Measurements from ENCODE around the gene TMEM72. TPM values are rescaled to one million over a fixed set of nuclear protein-coding genes. Genes with fewer than 3 reads are reported as not detected.
A peak's percentile ranks its signal among the peaks of the same experiment; 100 is the strongest.

TMEM72 gene
- total and polyA plus RNA-seq, 2 of the 13 experiments (the other 11 are each of a cell fraction or from before 2014, with no cell fraction given): 0.04 TPM; not detected in 1

GRCh38 chr10:44959247-44960087 is 48.3 kb downstream of the TMEM72 start, which contains the start of gene RASSF4 (continued):
- TF ChIP-seq MAFG (CRISPR knock-in tag; IDR thresholded peaks at IDR 0.05) (no peak), SMAD9 (CRISPR knock-in tag; IDR thresholded peaks at IDR 0.05) (no peak), NR2F6 (IDR thresholded peaks at IDR 0.05) (no peak), NR2F6 (CRISPR knock-in tag; IDR thresholded peaks at IDR 0.05) (peak; percentile 61; the same call in 1 of the 2 replicates), ZNF7 (CRISPR knock-in tag; IDR thresholded peaks at IDR 0.05) (no peak), FOSL1 (CRISPR knock-in tag; IDR thresholded peaks at IDR 0.05; ENCODE audit: borderline replicate concordance) (0 out of 2 replicates have a peak, but pooled peaks have one; percentile 26), GLMP (CRISPR knock-in tag; IDR thresholded peaks at IDR 0.05; ENCODE audit: borderline replicate concordance) (no peak), KDM6A (CRISPR knock-in tag; IDR thresholded peaks at IDR 0.05; ENCODE audit: low read depth) (no peak), SOX13 (IDR thresholded peaks at IDR 0.05) (0 out of 2 replicates have a peak, but pooled peaks have one; percentile 17), SOX13 (CRISPR knock-in tag; conservative IDR thresholded peaks at IDR 0.05 in 1 of 2, IDR thresholded peaks at IDR 0.05 in 1 of 2) (no peak; a peak in 1 of 4 replicates), MTA3 (CRISPR knock-in tag; IDR thresholded peaks at IDR 0.05) (no peak), ZNF383 (CRISPR knock-in tag; IDR thresholded peaks at IDR 0.05; ENCODE audit: borderline replicate concordance) (no peak), RFXAP (CRISPR knock-in tag; IDR thresholded peaks at IDR 0.05; ENCODE audit: borderline replicate concordance) (no peak), ZNF749 (CRISPR knock-in tag; IDR thresholded peaks at IDR 0.05; ENCODE audit: borderline replicate concordance) (0 out of 2 replicates have a peak, but pooled peaks have one; percentile 28), ZNF839 (CRISPR knock-in tag; IDR thresholded peaks at IDR 0.05; ENCODE audit: borderline replicate concordance) (no peak), ZNF768 (CRISPR knock-in tag; IDR thresholded peaks at IDR 0.05) (peak; percentile 12; the same call in 1 of the 2 replicates), RNF219 (CRISPR knock-in tag; IDR thresholded peaks at IDR 0.05) (no peak), ZNF879 (CRISPR knock-in tag; IDR thresholded peaks at IDR 0.05) (0 out of 2 replicates have a peak, but pooled peaks have one; percentile 43), GABPB1 (CRISPR knock-in tag; IDR thresholded peaks at IDR 0.05) (peak; percentile 82), SIN3A (IDR thresholded peaks at IDR 0.05; ENCODE audit: borderline replicate concordance, low read depth, low read length) (peak; percentile 57; the same call in 1 of the 2 replicates), NFRKB (IDR thresholded peaks at IDR 0.05) (no peak), MED8 (CRISPR knock-in tag; IDR thresholded peaks at IDR 0.05; ENCODE audit: insufficient replicate concordance) (peak; percentile 79), HMG20B (CRISPR knock-in tag; conservative IDR thresholded peaks at IDR 0.05) (peak; percentile 75), PHB2 (IDR thresholded peaks at IDR 0.05; ENCODE audit: partially characterized antibody) (no peak), SOX5 (CRISPR knock-in tag; IDR thresholded peaks at IDR 0.05; ENCODE audit: borderline replicate concordance) (no peak; the same call in 1 of the 2 replicates), ZNF563 (CRISPR knock-in tag; IDR thresholded peaks at IDR 0.05) (0 out of 2 replicates have a peak, but pooled peaks have one; percentile 55)
- TF ChIP-seq, protein P1, sequence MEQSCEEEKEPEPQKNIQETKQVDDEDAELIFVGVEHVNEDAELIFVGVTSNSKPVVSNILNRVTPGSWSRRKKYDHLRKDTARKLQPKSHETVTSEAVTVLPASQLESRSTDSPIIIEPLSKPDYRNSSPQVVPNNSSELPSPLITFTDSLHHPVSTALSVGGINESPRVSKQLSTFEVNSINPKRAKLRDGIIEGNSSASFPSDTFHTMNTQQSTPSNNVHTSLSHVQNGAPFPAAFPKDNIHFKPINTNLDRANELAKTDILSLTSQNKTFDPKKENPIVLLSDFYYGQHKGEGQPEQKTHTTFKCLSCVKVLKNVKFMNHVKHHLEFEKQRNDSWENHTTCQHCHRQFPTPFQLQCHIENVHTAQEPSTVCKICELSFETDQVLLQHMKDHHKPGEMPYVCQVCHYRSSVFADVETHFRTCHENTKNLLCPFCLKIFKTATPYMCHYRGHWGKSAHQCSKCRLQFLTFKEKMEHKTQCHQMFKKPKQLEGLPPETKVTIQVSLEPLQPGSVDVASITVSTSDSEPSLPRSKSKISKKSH (CRISPR knock-in tag; IDR thresholded peaks at IDR 0.05; ENCODE audit: borderline replicate concordance): 0 out of 2 replicates have a peak, but pooled peaks have one; percentile 41
